Activated T-helper 2 cell treated with anti-CD3 and anti-CD28 coated beads, Interferon-gamma antibody, Interleukin-2, Interleukin-4, amounts not matched to agents 10 μg/mL and 5 μg/mL and 100 μg/mL, durations not matched to agents 14 hours and 24 hours and 36 hours (primary cell): ENCODE measurements around the gene FOXP1. TPM values are rescaled to one million over a fixed set of nuclear protein-coding genes. Genes with fewer than 3 reads are reported as not detected.

Source experiments
- DNase-seq: peaks from one replicate; pipeline ENCODE4 v3.0.0; 2021; ENCODE audit warnings: low spot score
- H3K27ac Mint-ChIP-seq: one replicate; pipeline ENCODE4 v1.8.0; 2021; ENCODE audit warnings: mixed read lengths
- H3K27me3 Mint-ChIP-seq: one replicate; pipeline ENCODE4 v1.8.0; 2021; ENCODE audit warnings: low read depth, mixed read lengths
- H3K36me3 Mint-ChIP-seq: one replicate; pipeline ENCODE4 v1.8.0; 2021; ENCODE audit warnings: low read depth, mixed read lengths
- H3K4me1 Mint-ChIP-seq: one replicate; pipeline ENCODE4 v1.8.0; 2021; ENCODE audit warnings: low read depth, mixed read lengths
- H3K4me3 Mint-ChIP-seq: one replicate; pipeline ENCODE4 v1.8.0; 2021; ENCODE audit warnings: low read depth, mild to moderate bottlenecking, moderate library complexity, mixed read lengths
- H3K9me3 Mint-ChIP-seq: one replicate; pipeline ENCODE4 v1.8.0; 2021; ENCODE audit warnings: mixed read lengths
- intact Hi-C: fragments of 100-400 bp; cut with micrococcal nuclease; formaldehyde crosslinking; loops from one replicate; pipeline ENCODE4 v1.15.1; 2023
- total RNA-seq: library from RNA; stranded (reverse); gene quantifications from 2 replicates; pipeline ENCODE4 v1.2.3, GENCODE V29; 2022

The FOXP1 gene
- total RNA-seq, 1 donor from 2014 or later: 132 TPM

DNA sequence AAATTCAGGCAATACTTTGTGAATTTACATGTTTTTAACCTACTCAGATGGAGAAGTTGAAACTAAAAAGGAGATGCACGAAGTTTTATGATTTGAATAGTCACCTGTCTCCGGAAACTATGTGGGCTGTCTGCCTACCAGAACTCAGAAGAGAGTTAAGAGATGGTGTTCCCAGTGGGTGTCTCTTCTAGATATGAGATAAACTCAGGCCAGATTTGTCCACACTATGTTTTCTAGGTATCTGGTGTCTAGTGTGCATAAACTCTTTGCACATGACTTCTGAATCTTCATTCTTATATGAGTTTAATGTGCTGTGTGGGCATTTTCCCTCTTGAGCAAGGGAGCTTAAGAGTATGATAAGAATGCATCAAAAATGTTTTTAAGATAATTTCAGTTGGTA lies 222.8 kb downstream of the FOXP1 start:
- H3K27me3 Mint-ChIP-seq: no peaks in the 10 kb centered on the region
- H3K36me3 Mint-ChIP-seq: peaks cover 19% of the 10 kb centered on the region
- intact Hi-C loops: loop anchor here (1.0 to 2.0 kb wide), 9 partner anchors 23 to 230 kb away; no protein-coding TSS in a partner anchor
- DNase-seq: no peak
- peak overlapping the region; percentile 96 for H3K27ac Mint-ChIP-seq
- peaks cover 79% of the 10 kb centered on the region for H3K4me1 Mint-ChIP-seq
- no peaks in the 10 kb centered on the region for H3K9me3 Mint-ChIP-seq
- H3K4me3 Mint-ChIP-seq: peak overlapping the region; percentile 52

- peaks cover 82% of the 10 kb centered on the region for H3K4me1 Mint-ChIP-seq
Measured at GRCh38 chr3:71360180-71360579, 223.3 kb downstream of the FOXP1 start.

GRCh38 chr3:71358243-71358642 lies 225.3 kb downstream of the FOXP1 start:
- peaks cover 24% of the 10 kb centered on the region for H3K36me3 Mint-ChIP-seq
- no peaks in the 10 kb centered on the region for H3K9me3 Mint-ChIP-seq
- H3K4me1 Mint-ChIP-seq: peaks cover 72% of the 10 kb centered on the region
- H3K4me3 Mint-ChIP-seq: peak overlapping the region; percentile 35
- DNase-seq: no peak
- intact Hi-C loops: loop anchor here (1.0 to 5.0 kb wide), 4 partner anchors 57 to 347 kb away; no protein-coding TSS in a partner anchor
- H3K27ac Mint-ChIP-seq: peak overlapping the region; percentile 96
- no peaks in the 10 kb centered on the region for H3K27me3 Mint-ChIP-seq

More at GRCh38 chr3:71360180-71360579, 223.3 kb downstream of the FOXP1 start:
- Mint-ChIP-seq H3K27ac (peak overlapping the region; percentile 96), H3K27me3 (no peaks in the 10 kb centered on the region), H3K36me3 (peaks cover 23% of the 10 kb centered on the region), H3K4me3 (peak overlapping the region; percentile 52), H3K9me3 (no peaks in the 10 kb centered on the region)
- intact Hi-C loops: loop anchor here (1.0 to 2.0 kb wide), 9 partner anchors 23 to 229 kb away; no protein-coding TSS in a partner anchor
- DNase-seq: no peak

GRCh38 chr3:71356265-71356664 lies 227.3 kb downstream of the FOXP1 start:
- intact Hi-C loops: loop anchor here (5.0 kb wide), 1 partner anchor 91 kb away; no protein-coding TSS in a partner anchor
- Mint-ChIP-seq H3K9me3 (no peaks in the 10 kb centered on the region), H3K27ac (no peak overlapping the region), H3K4me1 (peaks cover 60% of the 10 kb centered on the region), H3K36me3 (peaks cover 20% of the 10 kb centered on the region), H3K4me3 (no peak overlapping the region), H3K27me3 (no peaks in the 10 kb centered on the region)
- no peak for DNase-seq

GRCh38 chr3:71355862-71356261 lies 227.7 kb downstream of the FOXP1 start:
- H3K4me3 Mint-ChIP-seq: no peak overlapping the region
- H3K27me3 Mint-ChIP-seq: no peaks in the 10 kb centered on the region
- intact Hi-C loops: loop anchor here (5.0 kb wide), 1 partner anchor 91 kb away; no protein-coding TSS in a partner anchor
- peaks cover 58% of the 10 kb centered on the region for H3K4me1 Mint-ChIP-seq
- peaks cover 22% of the 10 kb centered on the region for H3K36me3 Mint-ChIP-seq
- no peak for DNase-seq
- H3K9me3 Mint-ChIP-seq: no peaks in the 10 kb centered on the region
- H3K27ac Mint-ChIP-seq: no peak overlapping the region

- H3K4me1 Mint-ChIP-seq: peaks cover 58% of the 10 kb centered on the region
- DNase-seq: no peak
- peaks cover 22% of the 10 kb centered on the region for H3K36me3 Mint-ChIP-seq
- intact Hi-C loops: loop anchor here (5.0 kb wide), 1 partner anchor 92 kb away; no protein-coding TSS in a partner anchor
- H3K27me3 Mint-ChIP-seq: no peaks in the 10 kb centered on the region
- H3K27ac Mint-ChIP-seq: no peak overlapping the region
- H3K4me3 Mint-ChIP-seq: no peak overlapping the region
- no peaks in the 10 kb centered on the region for H3K9me3 Mint-ChIP-seq
Measured at GRCh38 chr3:71355037-71355436, 228.5 kb downstream of the FOXP1 start.

GRCh38 chr3:71351403-71352149 lies 232.0 kb downstream of the FOXP1 start:
- intact Hi-C loops: no loop called here
- Mint-ChIP-seq H3K4me3 (no peak overlapping the region), H3K4me1 (peaks cover 42% of the 10 kb centered on the region), H3K36me3 (peaks cover 16% of the 10 kb centered on the region), H3K27ac (no peak overlapping the region), H3K27me3 (no peaks in the 10 kb centered on the region), H3K9me3 (no peaks in the 10 kb centered on the region)
- DNase-seq: no peak

DNA sequence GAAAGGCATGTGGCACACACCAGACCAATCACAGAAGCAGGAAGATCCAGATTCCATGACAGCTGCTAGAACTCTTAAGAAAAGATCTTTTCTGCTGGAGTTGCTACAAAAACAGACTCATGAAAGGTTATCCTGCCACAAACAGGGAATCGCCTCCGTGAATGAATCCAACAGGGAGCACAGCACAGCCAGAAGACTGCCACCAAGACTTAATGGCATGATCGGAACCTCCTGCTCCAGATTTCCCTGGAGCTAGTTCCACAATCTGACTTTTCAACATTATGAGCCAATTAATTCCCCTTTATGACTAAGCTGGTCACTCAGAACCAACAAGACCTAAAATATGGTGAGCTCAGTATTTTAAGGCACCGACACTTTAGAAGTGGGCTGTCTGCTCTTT lies 232.5 kb downstream of the FOXP1 start:
- DNase-seq: no peak
- peaks cover 16% of the 10 kb centered on the region for H3K36me3 Mint-ChIP-seq
- H3K9me3 Mint-ChIP-seq: no peaks in the 10 kb centered on the region
- intact Hi-C loops: no loop called here
- no peak overlapping the region for H3K4me3 Mint-ChIP-seq
- H3K27ac Mint-ChIP-seq: no peak overlapping the region
- H3K27me3 Mint-ChIP-seq: no peaks in the 10 kb centered on the region
- H3K4me1 Mint-ChIP-seq: peaks cover 36% of the 10 kb centered on the region

DNA sequence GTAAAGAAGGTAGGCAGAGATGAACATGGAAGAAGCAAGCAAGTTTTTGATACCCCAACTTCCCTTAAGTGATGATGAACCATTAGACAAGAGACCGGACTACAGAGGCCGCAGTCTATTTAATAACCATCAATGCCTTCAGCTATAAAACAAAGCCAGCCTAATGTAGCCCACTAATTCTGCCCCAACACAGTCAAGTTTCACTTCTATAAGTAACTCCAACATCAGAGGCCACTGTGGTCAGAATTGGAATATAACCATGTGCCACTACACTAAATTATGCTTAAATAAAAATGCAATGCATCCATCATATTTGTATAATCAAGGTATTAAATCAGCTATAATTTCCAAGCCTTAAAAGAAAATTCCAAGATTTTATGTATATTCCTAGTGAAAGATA lies 234.7 kb downstream of the FOXP1 start:
- H3K36me3 Mint-ChIP-seq: peaks cover 7% of the 10 kb centered on the region

DNA sequence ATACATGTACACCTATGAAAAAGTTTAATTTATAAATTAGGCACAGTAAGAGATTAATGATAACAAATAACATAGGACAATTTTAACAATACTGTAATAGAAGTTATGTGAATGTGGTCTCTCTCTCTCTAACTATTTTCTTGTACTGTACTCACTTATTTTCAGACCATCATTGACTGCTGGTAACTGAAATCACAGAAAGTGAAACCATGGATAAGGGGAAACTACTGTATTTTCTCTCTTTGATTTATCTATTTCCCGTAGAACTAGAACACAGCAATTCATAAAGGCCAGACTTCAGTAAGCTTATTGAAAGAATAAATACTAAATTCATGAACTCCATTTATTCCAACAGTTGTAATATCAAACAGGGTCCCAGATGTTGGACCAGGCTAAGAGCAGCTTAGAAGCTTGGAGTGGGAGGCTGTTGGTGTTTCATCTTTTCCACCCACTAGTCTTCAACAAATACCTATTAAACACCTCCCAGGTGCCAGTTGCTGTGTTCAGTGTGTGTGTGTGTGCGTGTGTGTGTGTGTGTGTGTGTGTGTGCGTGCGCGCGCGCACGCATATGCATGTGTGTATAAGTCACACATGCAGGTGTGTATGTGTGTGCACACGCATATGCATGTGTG lies 235.4 kb downstream of the FOXP1 start:
- Mint-ChIP-seq H3K9me3 (peaks cover under 1% of the 10 kb centered on the region), H3K4me3 (no peak overlapping the region), H3K27me3 (no peaks in the 10 kb centered on the region), H3K27ac (no peak overlapping the region), H3K4me1 (peaks cover 25% of the 10 kb centered on the region), H3K36me3 (peaks cover 8% of the 10 kb centered on the region)
- no peak for DNase-seq
- intact Hi-C loops: no loop called here

More for the DNA sequence above, 234.7 kb downstream of the FOXP1 start:
- Mint-ChIP-seq H3K27ac (no peak overlapping the region), H3K4me1 (peaks cover 25% of the 10 kb centered on the region), H3K9me3 (no peaks in the 10 kb centered on the region), H3K27me3 (no peaks in the 10 kb centered on the region), H3K4me3 (no peak overlapping the region)
- intact Hi-C loops: no loop called here
- no peak for DNase-seq

DNA sequence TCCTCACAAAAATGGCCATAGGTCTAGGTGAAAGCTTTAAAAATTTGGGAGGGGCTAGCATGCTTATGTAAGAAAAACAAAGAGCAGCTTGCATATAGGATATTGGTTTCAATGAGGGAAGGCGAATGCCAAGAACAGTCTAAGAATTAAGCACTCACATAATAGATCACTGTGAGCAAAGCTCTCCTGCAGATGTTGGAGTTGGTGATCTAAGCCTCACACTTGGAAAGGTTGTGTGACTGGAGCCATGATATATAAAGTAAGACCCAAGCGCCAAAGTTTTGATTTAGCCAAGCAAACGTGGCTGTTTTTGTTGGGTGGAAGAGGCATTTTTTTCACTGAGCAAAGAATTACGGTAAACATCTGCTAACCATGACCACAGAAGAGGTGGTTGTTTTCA lies 237.5 kb downstream of the FOXP1 start:
- Mint-ChIP-seq H3K4me3 (no peak overlapping the region), H3K27ac (no peak overlapping the region), H3K4me1 (peaks cover 25% of the 10 kb centered on the region), H3K27me3 (no peaks in the 10 kb centered on the region), H3K36me3 (peaks cover 25% of the 10 kb centered on the region), H3K9me3 (peaks cover 11% of the 10 kb centered on the region)
- intact Hi-C loops: no loop called here
- no peak for DNase-seq

GRCh38 chr3:71345429-71346040 lies 238.0 kb downstream of the FOXP1 start:
- Mint-ChIP-seq H3K4me3 (no peak overlapping the region), H3K27me3 (no peaks in the 10 kb centered on the region), H3K9me3 (peaks cover 16% of the 10 kb centered on the region), H3K36me3 (peaks cover 26% of the 10 kb centered on the region), H3K4me1 (peaks cover 19% of the 10 kb centered on the region), H3K27ac (no peak overlapping the region)
- intact Hi-C loops: no loop called here
- no peak for DNase-seq
